Prostate gland (tissue), 2 donors: ENCODE data around the gene RING1.

Source experiments
- CTCF ChIP-seq, 4 experiments: fragments of 200-600 bp in 2 of 4; fragments of 450-650 bp in 2 of 4; sonication (generic) in 2 of 4; IDR thresholded peaks; 1 replicate in 3 of 4; 2 replicates in 1 of 4; pipeline ENCODE4 v1.5.1; 2016 to 2019; ENCODE audit warnings: antibody characterized with exemption in 4 of 4, mild to moderate bottlenecking in 2 of 4, moderate library complexity in 2 of 4
- POLR2A ChIP-seq: fragments of 450-650 bp; IDR thresholded peaks from one replicate; pipeline ENCODE4 v1.6.1; 2016; ENCODE audit warnings: antibody characterized with exemption, mild to moderate bottlenecking

- TF ChIP-seq POLR2A, result no peak
- TF ChIP-seq CTCF (IDR thresholded peaks at IDR 0.05), result no peak
These were observed 47.5 kb upstream of the RING1 start for GRCh38 chr6:33160728-33161344.
